GM08714 (cell line): ENCODE data around the gene PRRX1.

Experiments
- H3K4me3 ChIP-seq: fragments of 200-500 bp; sonication (Bioruptor generic); 2 replicates; pipeline ENCODE4 v1.5.1; 2014; ENCODE audit warnings: mild to moderate bottlenecking, low read length, inconsistent platforms
- ZNF274 ChIP-seq: IDR thresholded peaks from 2 replicates; pipeline ENCODE4 v1.6.1; 2012; ENCODE audit warnings: mild to moderate bottlenecking, low read depth, low read length

The PRRX1 gene

GRCh38 chr1:170776252-170776651 lies 112.3 kb downstream of the PRRX1 start:
- no peak overlapping the region for H3K4me3 ChIP-seq
- TF ChIP-seq ZNF274 = no peak

GRCh38 chr1:170776777-170777176 lies 112.8 kb downstream of the PRRX1 start:
- TF ChIP-seq ZNF274 = no peak
- no peak overlapping the region for H3K4me3 ChIP-seq
